Vagina (tissue), 2 donors: ENCODE data around the gene GNG3. TPM values are rescaled to one million over a fixed set of nuclear protein-coding genes. Genes with fewer than 3 reads are reported as not detected.

Experiments used
- DNase-seq, 2 donors: peaks; one replicate each; pipeline ENCODE4 v3.0.0-alpha.2; 2017; ENCODE audit errors: extremely low spot score in 2 of 2
- H3K27ac ChIP-seq: fragments of 200-600 bp; sonication (generic); one replicate; pipeline ENCODE4 v1.5.1; 2019
- H3K27me3 ChIP-seq: fragments of 200-600 bp; sonication (generic); one replicate; pipeline ENCODE4 v1.5.1; 2019
- H3K36me3 ChIP-seq, 2 donors: fragments of 200-600 bp; sonication (generic); one replicate each; pipeline ENCODE4 v1.5.1; 2017 to 2019
- H3K4me1 ChIP-seq: fragments of 200-600 bp; sonication (generic); one replicate; pipeline ENCODE4 v1.5.1; 2019
- H3K4me3 ChIP-seq, 2 donors: fragments of 200-600 bp; sonication (generic); 1 replicate in 1 of 2; 2 replicates in 1 of 2; pipeline ENCODE4 v1.5.1; 2016 to 2019
- H3K9me3 ChIP-seq: fragments of 200-600 bp; sonication (generic); one replicate; pipeline ENCODE4 v1.5.1; 2019
- CTCF ChIP-seq, 3 experiments: fragments of 450-650 bp in 2 of 3; fragments of 200-600 bp in 1 of 3; sonication (generic) in 1 of 3; IDR thresholded peaks; one replicate each; pipeline ENCODE4 v1.5.1; 2017 to 2019; ENCODE audit warnings: antibody characterized with exemption in 3 of 3, mild to moderate bottlenecking in 2 of 3, moderate library complexity in 2 of 3
- POLR2A ChIP-seq, 2 donors: fragments of 450-650 bp; IDR thresholded peaks; one replicate each; pipeline ENCODE4 v1.6.1; 2017; ENCODE audit warnings: antibody characterized with exemption in 2 of 2, mild to moderate bottlenecking in 2 of 2, moderate library complexity in 2 of 2
- POLR2AphosphoS5 ChIP-seq, 2 donors: sonication (generic); formaldehyde crosslinking; IDR thresholded peaks; one replicate each; pipeline ENCODE4 v1.9.0; 2017; ENCODE audit warnings: antibody characterized with exemption in 2 of 2, mild to moderate bottlenecking in 2 of 2, low read depth in 1 of 2; ENCODE audit not compliant: insufficient read depth in 1 of 2
- intact Hi-C: fragments of 100-400 bp; cut with DNase I; formaldehyde crosslinking; loops from one replicate; pipeline ENCODE4 v1.15.1; 2023
- total RNA-seq: library from RNA; depleted of rRNA; stranded (reverse); fragments of >200 nt; gene quantifications from one replicate; pipeline ENCODE4 v1.2.3, GENCODE V29; 2016

The GNG3 gene
- total RNA-seq, 1 donor from 2014 or later: 2.5 TPM

DNA sequence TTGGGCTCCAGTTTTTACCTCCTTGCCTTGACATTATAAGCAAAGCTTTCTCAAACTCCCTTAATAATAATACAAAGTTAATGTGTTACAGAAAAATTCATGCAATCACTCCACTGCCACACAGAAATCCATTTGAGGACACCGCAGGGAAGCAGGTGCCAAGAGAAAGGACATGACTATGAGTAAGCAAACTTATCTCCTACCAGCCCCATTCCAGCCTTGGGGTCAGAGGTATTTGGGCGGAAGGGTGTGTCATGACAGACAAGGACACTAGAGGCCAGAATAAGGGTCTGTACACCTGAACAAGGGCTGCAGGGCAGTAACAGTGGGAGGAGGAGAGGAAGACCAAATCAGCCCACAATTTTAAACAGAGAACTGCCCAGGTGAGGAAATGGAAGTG is 5.9 kb downstream of the GNG3 start:
- no peak for DNase-seq
- Histone ChIP-seq H3K9me3 (no peaks in the 10 kb centered on the region), H3K27ac (no peak overlapping the region), H3K36me3 (peaks cover 0 to 72% of the 10 kb centered on the region in 2 donors), H3K4me1 (peaks cover 18% of the 10 kb centered on the region), H3K27me3 (no peaks in the 10 kb centered on the region), H3K4me3 (no peak overlapping the region)
- TF ChIP-seq POLR2A (IDR thresholded peaks at IDR 0.05) (no peak), CTCF (IDR thresholded peaks at IDR 0.05) (no peak), POLR2AphosphoS5 (IDR thresholded peaks at IDR 0.05; ENCODE audit: insufficient read depth in 1 of 2, low read depth in 1 of 2) (no peak)
- intact Hi-C loops: no loop called here

DNA sequence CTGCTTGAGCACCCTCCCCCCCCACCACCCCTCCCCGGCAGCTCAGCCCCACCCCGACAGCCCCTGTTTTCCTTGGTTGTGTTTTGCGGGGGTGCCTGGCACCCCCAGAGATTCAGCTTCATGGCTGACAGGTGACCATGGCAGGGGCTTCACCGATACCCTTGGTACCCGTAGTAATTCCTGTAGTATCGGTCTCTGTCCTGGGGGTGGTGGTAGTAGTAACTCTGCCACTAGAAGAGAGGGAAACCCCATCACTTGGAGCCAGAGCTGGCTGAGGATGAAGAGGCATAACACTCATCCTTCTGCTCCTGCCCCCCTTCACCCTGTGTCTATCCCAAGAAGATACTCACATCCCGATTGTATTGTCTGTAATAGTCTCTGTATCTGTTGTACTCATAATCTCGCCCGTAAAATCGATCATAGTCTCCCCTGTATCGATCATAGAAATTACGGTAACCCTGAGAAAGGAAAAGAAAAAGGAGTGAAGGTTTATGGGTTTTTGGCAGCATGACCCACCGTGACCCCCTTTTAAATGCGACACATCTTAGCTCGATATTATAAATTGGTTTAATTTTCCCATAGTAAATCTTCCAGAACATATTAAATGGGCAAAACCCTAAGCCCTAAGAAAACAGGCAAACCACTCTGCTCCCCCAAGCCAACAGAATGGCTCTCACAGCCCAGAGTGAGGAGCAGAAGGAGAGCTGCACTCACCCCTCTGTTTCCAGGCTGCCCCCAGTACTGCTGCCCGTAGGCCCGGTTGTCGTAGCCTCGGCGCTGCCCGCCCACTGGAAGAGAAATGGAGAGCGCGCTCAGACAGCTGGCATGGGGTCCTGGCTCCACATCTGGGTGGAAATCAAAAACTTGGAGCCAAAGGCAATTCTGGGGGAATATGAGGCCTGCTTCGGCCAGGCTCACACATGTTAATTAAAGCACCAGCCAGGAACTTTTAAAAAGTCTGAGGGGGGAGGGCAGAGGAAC is 8.0 kb downstream of the GNG3 start:
- H3K4me3 ChIP-seq: no peak overlapping the region
- H3K9me3 ChIP-seq: no peaks in the 10 kb centered on the region
- peaks cover 3% of the 10 kb centered on the region for H3K4me1 ChIP-seq
- H3K36me3 ChIP-seq: peaks cover 0 to 93% of the 10 kb centered on the region in 2 donors
- H3K27me3 ChIP-seq: no peaks in the 10 kb centered on the region
- no peak overlapping the region for H3K27ac ChIP-seq
- no peak for DNase-seq
- no peak for TF ChIP-seq POLR2AphosphoS5 (IDR thresholded peaks at IDR 0.05; ENCODE audit: insufficient read depth in 1 of 2, low read depth in 1 of 2)
- TF ChIP-seq CTCF (IDR thresholded peaks at IDR 0.05): no peak
- no peak for TF ChIP-seq POLR2A (IDR thresholded peaks at IDR 0.05)
- intact Hi-C loops: no loop called here

- intact Hi-C loops: no loop called here
- peaks cover 0 to 96% of the 10 kb centered on the region in 2 donors for H3K36me3 ChIP-seq
- H3K9me3 ChIP-seq: no peaks in the 10 kb centered on the region
- no peak overlapping the region for H3K27ac ChIP-seq
- no peaks in the 10 kb centered on the region for H3K27me3 ChIP-seq
- no peak overlapping the region for H3K4me3 ChIP-seq
- DNase-seq: no peak
- no peak for TF ChIP-seq POLR2A (IDR thresholded peaks at IDR 0.05)
- TF ChIP-seq CTCF (IDR thresholded peaks at IDR 0.05): no peak
- no peak for TF ChIP-seq POLR2AphosphoS5 (IDR thresholded peaks at IDR 0.05; ENCODE audit: insufficient read depth in 1 of 2, low read depth in 1 of 2)
- H3K4me1 ChIP-seq: no peaks in the 10 kb centered on the region
These were observed 8.7 kb downstream of the GNG3 start for GRCh38 chr11:62716206-62716605.

- TF ChIP-seq POLR2A (IDR thresholded peaks at IDR 0.05): no peak
- TF ChIP-seq POLR2AphosphoS5 (IDR thresholded peaks at IDR 0.05; ENCODE audit: insufficient read depth in 1 of 2, low read depth in 1 of 2): no peak
- TF ChIP-seq CTCF (IDR thresholded peaks at IDR 0.05): no peak
- H3K4me1 ChIP-seq: no peaks in the 10 kb centered on the region
- DNase-seq: no peak
- intact Hi-C loops: no loop called here
- H3K4me3 ChIP-seq: no peak overlapping the region
- no peak overlapping the region for H3K27ac ChIP-seq
- no peaks in the 10 kb centered on the region for H3K9me3 ChIP-seq
- H3K27me3 ChIP-seq: no peaks in the 10 kb centered on the region
- peaks cover 0 to 96% of the 10 kb centered on the region in 2 donors for H3K36me3 ChIP-seq
These were observed 9.3 kb downstream of the GNG3 start for GRCh38 chr11:62716816-62717215.
